Right lobe of liver (tissue), 6 donors: ENCODE data around the gene CDC42BPB. TPM values are rescaled to one million over a fixed set of nuclear protein-coding genes. Genes with fewer than 3 reads are reported as not detected.
"Not testable (repeated sequence)": the region's sequence is repeated elsewhere in the genome, so short reads cannot be mapped to it uniquely, and the experiment has no call there.

Source experiments
- ATAC-seq, 4 donors: fragments of 200-7000 bp; cut with Tn5 transposase; one replicate each; pipeline ENCODE4 v1.9.1; 2020; ENCODE audit warnings: mild to moderate bottlenecking in 4 of 4, moderate library complexity in 4 of 4
- DNase-seq, 3 donors: peaks; one replicate each; pipeline ENCODE4 v3.0.0-alpha.2; 2020
- H3K27ac ChIP-seq, 3 donors: fragments of 200-600 bp; one replicate each; pipeline ENCODE4 v1.8.0; 2022
- H3K27me3 ChIP-seq, 2 donors: fragments of 200-600 bp; one replicate each; pipeline ENCODE4 v1.8.0; 2022
- H3K36me3 ChIP-seq, 4 donors: fragments of 200-600 bp; sonication (generic) in 1 of 4; one replicate each; pipeline versions ENCODE4 v1.5.1 to v1.8.0; 2017 to 2022; ENCODE audit warnings: control low read depth in 1 of 4
- H3K4me1 ChIP-seq, 4 donors: fragments of 200-600 bp; sonication (generic) in 1 of 4; one replicate each; pipeline versions ENCODE4 v1.5.1 to v1.8.0; 2017 to 2022; ENCODE audit warnings: control low read depth in 1 of 4
- H3K4me3 ChIP-seq, 3 donors: fragments of 200-600 bp; one replicate each; pipeline ENCODE4 v1.8.0; 2022
- H3K9me3 ChIP-seq, 4 donors: fragments of 200-600 bp; sonication (generic) in 1 of 4; one replicate each; pipeline versions ENCODE4 v1.5.1 to v1.8.0; 2017 to 2022; ENCODE audit warnings: control low read depth in 1 of 4
- POLR2A ChIP-seq: fragments of 450-650 bp; IDR thresholded peaks from one replicate; pipeline ENCODE4 v1.6.1; 2017; ENCODE audit warnings: antibody characterized with exemption, mild to moderate bottlenecking
- WGBS: methylation state at CpG from one replicate; pipeline ENCODE4 v1.1.6; 2018; ENCODE audit warnings: low coverage, low lambda C conversion rate; ENCODE audit not compliant: insufficient coverage; ENCODE audit errors: missing lambda C conversion rate; 5-methylcytosine and 5-hydroxymethylcytosine counted together
- intact Hi-C, 2 donors: fragments of 100-400 bp; cut with DNase I; formaldehyde crosslinking; loops; one replicate each; pipeline versions ENCODE4 v1.11.2 to v1.14.1; 2022
- total RNA-seq, 6 experiments: library from RNA; depleted of rRNA in 2 of 6; stranded (reverse); fragments of >200 nt in 2 of 6; fragmentation: NEBNext Ultra II Directional in 3 of 6; extraction: Animal tissue kit (Norgen Biotek cat#: 25700) in 3 of 6; gene quantifications; one replicate each; pipeline versions ENCODE4 v1.1.0 to v1.2.4, GENCODE V29; 2016 to 2023
- TF ChIP-seq, protein P1 (sequence below), 4 donors: fragments of 200-600 bp in 3 of 4; fragments of 450-650 bp in 1 of 4; IDR thresholded peaks; one replicate each; pipeline versions ENCODE4 v1.5.1 to v1.8.0; 2016 to 2022; ENCODE audit warnings: antibody characterized with exemption in 4 of 4, mild to moderate bottlenecking in 2 of 4
- donor health status: DM: no; HTN: yes; CAD: no.
- donor health status: DM: no; HTN: no; CAD: no.
- donor health status: DM: no; HTN: no; CAD: no.
- donor health status: DM: no; HTN: yes; CAD: no.
- donor health status: DM: no; HTN: yes; CAD: no.

Gene CDC42BPB
- total RNA-seq, 6 experiments from 2014 or later = 38.4 to 55.5 (median 43.0) TPM

DNA sequence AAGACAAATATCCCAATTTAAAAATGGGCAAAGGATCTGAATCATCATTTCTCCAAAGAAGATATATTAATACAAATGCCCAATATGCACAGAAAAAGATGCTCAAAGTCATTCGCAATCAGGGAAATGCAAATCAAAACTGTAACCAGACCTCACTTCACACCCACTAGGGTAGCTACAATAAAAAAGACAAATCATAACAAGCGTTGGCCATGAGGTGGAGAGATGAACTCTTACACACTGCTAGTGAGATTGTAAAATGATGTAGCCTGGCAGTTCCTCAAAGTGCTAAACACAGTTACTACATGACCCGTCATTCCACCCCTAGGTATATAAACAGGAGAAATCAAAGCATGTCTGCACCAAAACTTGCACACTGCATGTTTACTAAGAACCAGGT, 30.4 kb downstream of the CDC42BPB start:
- Histone ChIP-seq H3K4me1 (peaks cover 0 to 30% (median 10%) of the 10 kb centered on the region in 4 donors), H3K9me3 (no peaks in the 10 kb centered on the region), H3K27me3 (no peaks in the 10 kb centered on the region), H3K4me3 (no peak overlapping the region), H3K27ac (no peak overlapping the region), H3K36me3 (no peaks in the 10 kb centered on the region)
- intact Hi-C loops = no loop called here
- 76% methylated on average over 3 of the region's 3 CpGs for WGBS
- no peak for ATAC-seq
- DNase-seq = no peak
- TF ChIP-seq POLR2A = no peak
- TF ChIP-seq, protein P1, sequence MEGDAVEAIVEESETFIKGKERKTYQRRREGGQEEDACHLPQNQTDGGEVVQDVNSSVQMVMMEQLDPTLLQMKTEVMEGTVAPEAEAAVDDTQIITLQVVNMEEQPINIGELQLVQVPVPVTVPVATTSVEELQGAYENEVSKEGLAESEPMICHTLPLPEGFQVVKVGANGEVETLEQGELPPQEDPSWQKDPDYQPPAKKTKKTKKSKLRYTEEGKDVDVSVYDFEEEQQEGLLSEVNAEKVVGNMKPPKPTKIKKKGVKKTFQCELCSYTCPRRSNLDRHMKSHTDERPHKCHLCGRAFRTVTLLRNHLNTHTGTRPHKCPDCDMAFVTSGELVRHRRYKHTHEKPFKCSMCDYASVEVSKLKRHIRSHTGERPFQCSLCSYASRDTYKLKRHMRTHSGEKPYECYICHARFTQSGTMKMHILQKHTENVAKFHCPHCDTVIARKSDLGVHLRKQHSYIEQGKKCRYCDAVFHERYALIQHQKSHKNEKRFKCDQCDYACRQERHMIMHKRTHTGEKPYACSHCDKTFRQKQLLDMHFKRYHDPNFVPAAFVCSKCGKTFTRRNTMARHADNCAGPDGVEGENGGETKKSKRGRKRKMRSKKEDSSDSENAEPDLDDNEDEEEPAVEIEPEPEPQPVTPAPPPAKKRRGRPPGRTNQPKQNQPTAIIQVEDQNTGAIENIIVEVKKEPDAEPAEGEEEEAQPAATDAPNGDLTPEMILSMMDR (IDR thresholded peaks at IDR 0.05) = no peak

DNA sequence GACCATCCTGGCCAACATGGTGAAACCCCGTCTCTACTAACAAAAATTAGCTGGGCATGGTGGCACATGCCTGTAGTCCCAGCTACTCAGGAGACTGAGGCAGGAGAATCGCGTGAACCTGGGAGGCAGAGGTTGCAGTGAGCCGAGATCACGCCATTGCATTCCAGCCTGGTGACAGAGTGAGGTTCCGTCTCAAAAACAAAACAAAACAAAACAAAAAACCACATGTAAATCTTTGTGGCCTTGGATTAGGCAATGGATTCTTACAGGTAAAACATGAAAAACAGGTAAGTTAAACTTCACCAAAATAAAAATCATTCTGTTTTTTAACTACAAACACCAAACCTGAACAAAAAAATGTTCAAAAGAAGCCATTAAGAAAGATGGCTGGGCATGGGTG, 31.2 kb downstream of the CDC42BPB start:
- peaks cover 0 to 22% (median 7%) of the 10 kb centered on the region in 4 donors for H3K4me1 ChIP-seq
- DNase-seq, H3K27ac ChIP-seq, ATAC-seq, H3K9me3 ChIP-seq, H3K27me3 ChIP-seq, H3K36me3 ChIP-seq, H3K4me3 ChIP-seq, intact Hi-C loops: not testable (repeated sequence)
- whole genome bisulfite sequencing = 91% methylated on average over 6 of the region's 6 CpGs

- no peaks in the 10 kb centered on the region for H3K27me3 ChIP-seq
- peak; percentile 58 to 82 (median 68) for ATAC-seq
- H3K4me1 ChIP-seq = peaks cover 0 to 10% (median 4%) of the 10 kb centered on the region in 4 donors
- DNase-seq = no peak
- TF ChIP-seq, protein P1 (IDR thresholded peaks at IDR 0.05) = no peak
- TF ChIP-seq POLR2A = no peak
- H3K27ac ChIP-seq = peak overlapping the region in 2 of 3 donors; percentile 36 to 53
- WGBS = 61% methylated on average over 10 of the region's 15 CpGs
- no peaks in the 10 kb centered on the region for H3K36me3 ChIP-seq
- intact Hi-C loops = no loop called here
- H3K9me3 ChIP-seq = no peaks in the 10 kb centered on the region
- H3K4me3 ChIP-seq = no peak overlapping the region
These were observed 33.4 kb downstream of the CDC42BPB start for GRCh38 chr14:103023881-103024473.

GRCh38 chr14:103022685-103023044, 34.7 kb downstream of the CDC42BPB start:
- H3K9me3 ChIP-seq = no peaks in the 10 kb centered on the region
- H3K36me3 ChIP-seq = no peaks in the 10 kb centered on the region
- 37% methylated on average over 2 of the region's 2 CpGs for WGBS
- intact Hi-C loops = no loop called here
- H3K27me3 ChIP-seq = no peaks in the 10 kb centered on the region
- TF ChIP-seq POLR2A = no peak
- TF ChIP-seq, protein P1 (IDR thresholded peaks at IDR 0.05) = no peak
- peaks cover 0 to 7% (median 2%) of the 10 kb centered on the region in 4 donors for H3K4me1 ChIP-seq
- H3K4me3 ChIP-seq = no peak overlapping the region
- ATAC-seq = no peak
- DNase-seq = no peak
- peak overlapping the region in 1 of 3 donors; percentile 23 for H3K27ac ChIP-seq

DNA sequence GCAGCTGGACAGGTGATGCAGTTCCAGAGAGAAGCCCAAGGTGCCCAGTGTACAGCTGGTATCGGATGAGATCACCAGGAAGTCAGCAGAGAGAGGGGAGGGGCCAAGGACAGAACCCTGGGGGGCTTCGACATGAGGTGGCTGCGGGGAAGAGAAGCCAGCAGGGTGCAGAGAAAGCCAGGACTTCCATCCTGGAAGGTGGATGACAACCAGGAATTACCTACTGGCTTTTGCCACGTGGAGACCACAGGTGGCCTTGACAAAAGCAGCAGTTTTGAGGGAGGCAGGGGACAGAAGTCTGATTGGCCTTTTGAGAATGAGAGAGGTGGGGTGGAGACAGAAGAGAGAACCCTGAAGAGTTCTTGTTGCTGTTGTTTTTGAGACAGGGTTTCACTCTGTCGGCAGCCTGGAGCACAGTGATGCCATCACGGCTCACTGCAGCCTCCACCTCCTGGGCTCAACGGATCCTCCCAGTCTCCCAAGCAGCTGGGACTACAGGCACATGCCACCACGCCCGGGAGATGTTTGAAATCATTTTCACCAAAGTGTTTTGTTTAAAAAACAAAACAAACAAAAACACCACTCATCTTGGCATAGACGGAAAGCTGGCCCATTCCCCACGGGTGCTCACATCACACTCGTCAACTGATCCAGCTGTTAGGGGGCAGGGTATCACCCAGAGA, 35.2 kb downstream of the CDC42BPB start:
- WGBS = 34% methylated on average over 8 of the region's 12 CpGs
- ATAC-seq = peak in 3 of 4 donors; percentile 14 to 33 (median 18)

More for the DNA sequence above, 35.2 kb downstream of the CDC42BPB start:
- Histone ChIP-seq H3K36me3 (no peaks in the 10 kb centered on the region), H3K27ac (peak overlapping the region in 1 of 3 donors; percentile 23), H3K4me1 (peaks cover 0 to 7% (median 2%) of the 10 kb centered on the region in 4 donors), H3K4me3 (no peak overlapping the region), H3K9me3 (no peaks in the 10 kb centered on the region), H3K27me3 (no peaks in the 10 kb centered on the region)
- no peak for DNase-seq
- intact Hi-C loops = no loop called here
- TF ChIP-seq POLR2A = no peak
- TF ChIP-seq, protein P1 (IDR thresholded peaks at IDR 0.05) = no peak
